OCI-LY7 (cell line): ENCODE measurements around the gene ZBTB11. TPM values are rescaled to one million over a fixed set of nuclear protein-coding genes. Genes with fewer than 3 reads are reported as not detected.
"Not testable (repeated sequence)": the region's sequence is repeated elsewhere in the genome, so short reads cannot be mapped to it uniquely, and the experiment has no call there.

Experiments used
- BruUV-seq: library from RNA; stranded (reverse); fragments of 400-500 nt; replicated peaks from 2 replicates; lab custom pipeline; 2021; lab: Mats Ljungman, UMichigan
- CTCF ChIA-PET: fragments of 300-600 bp; sonication (Branson Sonifier 250); formaldehyde crosslinking; loops from one replicate; lab custom pipeline; 2022; ENCODE audit warnings: antibody characterized with exemption; ENCODE audit not compliant: unreplicated experiment; lab: Charles Lee
- POLR2A ChIA-PET: fragments of 300-600 bp; sonication (Branson Sonifier 250); formaldehyde crosslinking; loops from one replicate; lab custom pipeline; 2022; ENCODE audit warnings: antibody characterized with exemption; lab: Charles Lee
- DNase-seq: peaks from one replicate; pipeline ENCODE4 v3.0.0-alpha.2; 2015; ENCODE audit warnings: low spot score
- H2AFZ ChIP-seq: fragments of 200-600 bp; sonication (generic), shearing (Covaris generic); 2 replicates; pipeline ENCODE4 v1.6.1; 2014; ENCODE audit warnings: mild to moderate bottlenecking, antibody characterized with exemption, low read length, moderate library complexity
- H3K27ac ChIP-seq: fragments of 200-600 bp; sonication (generic); 2 replicates; pipeline ENCODE4 v1.5.1; 2014; ENCODE audit warnings: mixed run types, low read depth, mild to moderate bottlenecking, moderate library complexity, low read length, inconsistent platforms; ENCODE audit not compliant: poor library complexity, severe bottlenecking
- H3K36me3 ChIP-seq: fragments of 200-600 bp; sonication (generic); 2 replicates; pipeline ENCODE4 v1.6.1; 2014; ENCODE audit warnings: mild to moderate bottlenecking, antibody characterized with exemption, low read length, moderate library complexity, mixed read lengths; ENCODE audit not compliant: insufficient read depth
- H3K4me1 ChIP-seq: fragments of 200-600 bp; sonication (generic); 2 replicates; pipeline ENCODE4 v1.5.1; 2014; ENCODE audit warnings: mild to moderate bottlenecking, low read length; ENCODE audit not compliant: insufficient read depth, poor library complexity, severe bottlenecking
- H3K4me2 ChIP-seq: fragments of 200-600 bp; sonication (generic); 2 replicates; pipeline ENCODE4 v1.6.1; 2014; ENCODE audit warnings: mild to moderate bottlenecking, low read length
- H3K4me3 ChIP-seq: fragments of 200-600 bp; sonication (generic); 2 replicates; pipeline ENCODE4 v1.5.1; 2014; ENCODE audit warnings: mild to moderate bottlenecking, low read depth, low read length; ENCODE audit not compliant: poor library complexity, severe bottlenecking
- H3K79me2 ChIP-seq: fragments of 200-600 bp; sonication (generic); 2 replicates; pipeline ENCODE4 v1.6.1; 2016; ENCODE audit warnings: low read depth, mild to moderate bottlenecking, low read length, moderate library complexity, mixed read lengths; ENCODE audit not compliant: insufficient read depth
- H3K9me2 ChIP-seq: fragments of 200-600 bp; sonication (generic); 2 replicates; pipeline ENCODE4 v1.6.1; 2016; ENCODE audit warnings: mild to moderate bottlenecking, low read length, mixed read lengths; ENCODE audit not compliant: insufficient read depth
- H3K9me3 ChIP-seq: fragments of 200-600 bp; sonication (generic); 2 replicates; pipeline ENCODE4 v1.6.1; 2014; ENCODE audit warnings: mild to moderate bottlenecking, mixed run types, low read length, mixed read lengths
- H4K20me1 ChIP-seq: fragments of 200-600 bp; sonication (generic); 2 replicates; pipeline ENCODE4 v1.6.1; 2014; ENCODE audit warnings: mild to moderate bottlenecking, antibody characterized with exemption, low read length, moderate library complexity, mixed read lengths; ENCODE audit not compliant: insufficient read depth
- EZH2phosphoT487 ChIP-seq: fragments of 200-600 bp; sonication (generic); IDR thresholded peaks from 2 replicates; pipeline ENCODE4 v1.6.1; 2018; ENCODE audit warnings: low read depth, borderline replicate concordance, mild to moderate bottlenecking, mixed run types, antibody characterized with exemption, low read length, moderate library complexity, mixed read lengths
- intact Hi-C: fragments of 100-400 bp; cut with micrococcal nuclease; formaldehyde crosslinking; loops from one replicate; pipeline ENCODE4 v1.10.0; 2022; ENCODE audit not compliant: unreplicated experiment
- total RNA-seq, 2 experiments: library from RNA; depleted of rRNA in 1 of 2; stranded (reverse); fragments of >200 nt in 1 of 2; shearing (Covaris generic) in 1 of 2; gene quantifications; 2 replicates each; pipeline ENCODE4 v1.2.3, GENCODE V29; 2014 to 2022
- TF ChIP-seq, protein P1 (sequence below): fragments of 200-600 bp; sonication (generic); conservative IDR thresholded peaks from 2 replicates; pipeline ENCODE4 v1.5.1; 2014; ENCODE audit warnings: mild to moderate bottlenecking, antibody characterized with exemption, low read length, moderate library complexity, mixed read lengths

Gene ZBTB11
- total RNA-seq, 2 experiments from 2014 or later: 21.5 to 26.8 TPM

DNA sequence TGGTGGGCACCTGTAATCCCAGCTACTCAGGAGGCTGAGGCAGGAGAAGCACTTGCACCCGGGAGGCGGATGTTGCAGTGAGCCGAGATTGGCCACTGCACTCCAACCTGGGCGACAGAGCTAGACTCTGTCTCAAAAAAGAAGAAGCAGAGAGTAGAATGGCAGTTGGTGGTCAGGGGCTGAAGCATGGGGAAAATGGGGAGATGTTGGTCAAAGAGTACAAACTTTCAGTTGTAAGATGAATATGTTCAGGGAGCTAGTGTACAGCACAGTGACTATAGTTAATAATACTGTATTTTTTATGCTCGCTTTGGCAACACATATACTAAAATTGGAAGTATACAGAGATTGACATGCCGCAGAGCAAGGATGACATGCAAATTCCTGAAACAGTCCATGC, 61.4 kb downstream of the ZBTB11 start:
- no peak for TF ChIP-seq EZH2phosphoT487
- TF ChIP-seq, protein P1, sequence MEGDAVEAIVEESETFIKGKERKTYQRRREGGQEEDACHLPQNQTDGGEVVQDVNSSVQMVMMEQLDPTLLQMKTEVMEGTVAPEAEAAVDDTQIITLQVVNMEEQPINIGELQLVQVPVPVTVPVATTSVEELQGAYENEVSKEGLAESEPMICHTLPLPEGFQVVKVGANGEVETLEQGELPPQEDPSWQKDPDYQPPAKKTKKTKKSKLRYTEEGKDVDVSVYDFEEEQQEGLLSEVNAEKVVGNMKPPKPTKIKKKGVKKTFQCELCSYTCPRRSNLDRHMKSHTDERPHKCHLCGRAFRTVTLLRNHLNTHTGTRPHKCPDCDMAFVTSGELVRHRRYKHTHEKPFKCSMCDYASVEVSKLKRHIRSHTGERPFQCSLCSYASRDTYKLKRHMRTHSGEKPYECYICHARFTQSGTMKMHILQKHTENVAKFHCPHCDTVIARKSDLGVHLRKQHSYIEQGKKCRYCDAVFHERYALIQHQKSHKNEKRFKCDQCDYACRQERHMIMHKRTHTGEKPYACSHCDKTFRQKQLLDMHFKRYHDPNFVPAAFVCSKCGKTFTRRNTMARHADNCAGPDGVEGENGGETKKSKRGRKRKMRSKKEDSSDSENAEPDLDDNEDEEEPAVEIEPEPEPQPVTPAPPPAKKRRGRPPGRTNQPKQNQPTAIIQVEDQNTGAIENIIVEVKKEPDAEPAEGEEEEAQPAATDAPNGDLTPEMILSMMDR: no peak
- CTCF ChIA-PET: no interaction called here
- no peaks in the 10 kb centered on the region for H4K20me1 ChIP-seq
- no peak overlapping the region for H3K4me3 ChIP-seq
- H3K79me2 ChIP-seq: no peaks in the 10 kb centered on the region
- H2AFZ ChIP-seq: no peak overlapping the region
- no peak overlapping the region for H3K4me2 ChIP-seq
- no peaks in the 10 kb centered on the region for H3K36me3 ChIP-seq
- no peaks in the 10 kb centered on the region for H3K9me3 ChIP-seq
- POLR2A ChIA-PET: no interaction called here
- DNase-seq: no peak
- no peak overlapping the region for H3K27ac ChIP-seq
- H3K9me2 ChIP-seq: no peaks in the 10 kb centered on the region
- no peaks in the 10 kb centered on the region for H3K4me1 ChIP-seq
- intact Hi-C loops: no loop called here
- BruUV-seq: no TSS peak

DNA sequence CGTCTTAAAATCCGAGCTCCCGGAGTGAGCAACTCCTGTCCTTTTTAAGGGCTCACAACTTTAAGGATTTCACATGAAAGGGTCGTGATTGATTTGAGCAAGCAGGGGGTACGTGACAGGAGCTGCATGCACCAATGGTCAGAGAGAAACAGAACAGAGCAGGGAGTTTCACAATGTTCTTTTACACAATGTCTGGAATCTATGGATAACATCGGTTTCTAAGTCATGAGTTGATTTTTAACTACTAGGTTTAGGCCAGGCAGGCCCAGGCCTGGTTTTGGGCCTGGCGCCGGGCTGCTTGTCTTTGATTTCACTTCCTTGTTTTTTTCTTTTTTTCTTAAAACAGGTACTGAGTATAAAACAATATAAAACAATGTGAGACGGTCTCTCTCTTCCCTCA, 63.9 kb downstream of the ZBTB11 start:
- intact Hi-C loops, H3K79me2 ChIP-seq, BruUV-seq, H4K20me1 ChIP-seq, H3K9me2 ChIP-seq, H3K9me3 ChIP-seq, H3K4me1 ChIP-seq, H3K4me3 ChIP-seq, H3K4me2 ChIP-seq, H3K27ac ChIP-seq, H3K36me3 ChIP-seq, DNase-seq: not testable (repeated sequence)
- ChIA-PET POLR2A (interaction anchor here (0.6 to 1.4 kb wide), 2 partner anchors 13 to 704 kb away, joined by 3 to 4 read pairs; no protein-coding TSS in a partner anchor), CTCF (interaction anchor here (1.1 kb wide), 1 partner anchor 19 kb away, joined by 4 read pairs; no protein-coding TSS in a partner anchor)
- H2AFZ ChIP-seq: peak overlapping the region; percentile 54

DNA sequence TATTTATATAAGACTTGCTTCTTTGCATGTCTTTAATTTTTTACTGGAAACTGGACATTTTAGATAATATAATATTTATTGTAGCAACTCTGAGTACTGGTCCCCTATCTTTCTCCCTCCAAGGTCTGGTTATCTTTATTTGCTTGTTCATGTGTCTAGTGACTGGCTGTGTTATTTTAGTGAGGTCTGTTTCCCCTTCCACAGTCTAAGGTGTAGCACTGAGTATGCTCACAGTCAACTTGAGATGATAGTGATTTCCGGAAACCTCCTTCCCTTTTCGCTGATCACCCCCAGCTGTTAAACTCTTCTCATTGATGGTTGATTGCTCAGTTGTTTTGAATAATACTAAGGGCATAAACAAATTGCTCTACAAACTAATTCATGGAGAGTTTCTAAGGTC, 65.9 kb downstream of the ZBTB11 start:
- ChIA-PET POLR2A (interaction anchor here (0.6 kb wide), 1 partner anchor 10 kb away, joined by 3 read pairs; no protein-coding TSS in a partner anchor), CTCF (no interaction called here)
- Histone ChIP-seq H3K4me3 (no peak overlapping the region), H2AFZ (no peak overlapping the region), H3K4me2 (no peak overlapping the region), H3K9me3 (no peaks in the 10 kb centered on the region), H4K20me1 (no peaks in the 10 kb centered on the region), H3K4me1 (no peaks in the 10 kb centered on the region), H3K9me2 (no peaks in the 10 kb centered on the region), H3K36me3 (no peaks in the 10 kb centered on the region), H3K27ac (no peak overlapping the region), H3K79me2 (no peaks in the 10 kb centered on the region)
- peak; percentile 15 for DNase-seq
- intact Hi-C loops: no loop called here
- TF ChIP-seq, protein P1: no peak
- no peak for TF ChIP-seq EZH2phosphoT487
- no TSS peak for BruUV-seq

GRCh38 chr3:101605398-101605797, 71.5 kb downstream of the ZBTB11 start:
- BruUV-seq, intact Hi-C loops: not testable (repeated sequence)

More at GRCh38 chr3:101605398-101605797, 71.5 kb downstream of the ZBTB11 start:
- H4K20me1 ChIP-seq, CTCF ChIA-PET, H3K79me2 ChIP-seq, H2AFZ ChIP-seq, H3K4me2 ChIP-seq, H3K36me3 ChIP-seq, H3K4me1 ChIP-seq, H3K9me3 ChIP-seq, H3K27ac ChIP-seq, H3K4me3 ChIP-seq, DNase-seq, H3K9me2 ChIP-seq: not testable (repeated sequence)
- POLR2A ChIA-PET: interaction anchor here (0.6 kb wide), 1 partner anchor 16 kb away, joined by 3 read pairs; no protein-coding TSS in a partner anchor
